HG03095 (cell line): ENCODE data around the gene CCNI2.

ENCODE experiments used
- ATAC-seq: cut with Tn5 transposase; IDR thresholded peaks from one replicate; pipeline ENCODE4 v1.9.1; 2021; ENCODE audit warnings: moderate library complexity; ENCODE audit not compliant: unreplicated experiment

The CCNI2 gene

DNA sequence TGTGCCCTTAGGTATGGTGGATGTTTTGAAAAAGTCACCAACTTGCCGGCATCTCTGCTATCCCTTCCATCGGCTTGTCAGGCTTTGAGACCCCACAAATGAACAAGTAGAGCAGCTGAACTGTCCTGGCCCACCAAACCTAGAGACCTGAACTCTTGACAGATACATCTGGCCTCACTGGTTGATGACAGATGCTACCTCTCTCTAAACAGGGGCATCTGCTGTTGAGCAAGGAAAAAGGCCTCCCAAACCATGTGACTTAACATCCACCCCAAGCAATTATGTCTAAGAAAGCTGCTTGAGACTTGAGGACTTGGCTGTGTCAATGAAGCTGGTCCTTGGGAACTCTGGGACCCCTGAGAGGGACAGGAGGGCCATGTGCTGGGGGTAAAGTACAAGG is 2.3 kb downstream of the CCNI2 start:
- no peak for ATAC-seq

DNA sequence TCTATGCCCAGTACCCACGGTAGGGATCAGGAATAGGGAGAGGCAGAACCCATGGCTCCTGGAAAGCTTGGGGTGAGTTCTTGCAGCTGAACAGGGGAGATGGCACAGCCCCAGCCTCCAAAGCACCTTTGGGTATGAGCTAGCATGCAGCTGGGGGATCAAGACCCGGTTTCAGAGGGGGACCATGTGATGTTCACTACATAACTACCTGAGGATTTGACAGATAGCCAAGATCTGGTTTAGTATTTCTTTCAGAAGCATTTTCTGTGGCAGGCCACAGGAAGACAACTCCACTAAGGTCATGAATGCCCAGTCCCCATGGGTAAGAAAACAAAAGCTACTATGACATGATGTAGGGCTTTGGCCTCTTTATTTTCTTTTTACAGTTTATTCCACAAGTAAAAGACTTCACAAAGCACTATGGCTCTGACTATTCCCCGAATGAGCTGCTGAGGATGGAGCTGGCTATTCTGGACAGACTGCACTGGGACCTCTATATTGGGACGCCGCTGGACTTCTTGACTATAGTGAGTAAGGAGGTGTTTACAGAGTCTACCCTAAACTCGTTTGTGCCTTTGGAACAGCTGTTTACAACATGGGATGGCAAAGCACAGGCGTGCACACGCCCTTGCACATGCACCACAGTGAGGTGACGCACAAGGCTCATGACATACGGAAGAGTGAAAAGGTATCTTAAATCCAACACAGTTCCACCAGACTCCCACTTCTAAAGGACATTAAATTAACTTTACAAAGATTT is 3.4 kb downstream of the CCNI2 start:
- ATAC-seq, result no peak

DNA sequence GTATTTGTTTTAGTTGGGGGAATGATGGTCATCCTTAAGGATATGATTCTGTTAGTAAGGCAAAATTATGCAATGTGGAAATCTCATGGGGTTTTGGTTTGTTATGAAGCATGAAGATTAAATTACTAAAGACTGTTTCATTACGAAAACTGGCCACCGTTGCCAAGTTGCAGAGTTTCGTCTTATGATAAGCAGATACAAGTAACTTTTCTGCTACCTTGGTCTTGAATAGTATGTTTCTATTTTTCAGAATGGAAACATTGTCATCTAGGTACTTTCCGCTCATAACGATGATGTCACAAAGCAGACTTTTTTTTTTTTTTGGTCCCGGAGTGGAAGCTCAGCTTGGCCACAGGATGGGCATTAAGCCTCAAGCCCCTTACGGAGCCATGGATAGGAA is 4.2 kb downstream of the CCNI2 start:
- ATAC-seq, result peak; percentile 31

GRCh38 chr5:132751971-132752580 is 4.8 kb downstream of the CCNI2 start:
- no peak for ATAC-seq

- ATAC-seq, result no peak
Measured at GRCh38 chr5:132752581-132753125, 5.4 kb downstream of the CCNI2 start.

- no peak for ATAC-seq
Measured at GRCh38 chr5:132753135-132753987, 6.1 kb downstream of the CCNI2 start.

- no peak for ATAC-seq
Measured at GRCh38 chr5:132754111-132754510, 6.9 kb downstream of the CCNI2 start.

- no peak for ATAC-seq
Measured at GRCh38 chr5:132754947-132755346, 7.7 kb downstream of the CCNI2 start.

GRCh38 chr5:132756542-132756941 is 9.3 kb downstream of the CCNI2 start:
- no peak for ATAC-seq

DNA sequence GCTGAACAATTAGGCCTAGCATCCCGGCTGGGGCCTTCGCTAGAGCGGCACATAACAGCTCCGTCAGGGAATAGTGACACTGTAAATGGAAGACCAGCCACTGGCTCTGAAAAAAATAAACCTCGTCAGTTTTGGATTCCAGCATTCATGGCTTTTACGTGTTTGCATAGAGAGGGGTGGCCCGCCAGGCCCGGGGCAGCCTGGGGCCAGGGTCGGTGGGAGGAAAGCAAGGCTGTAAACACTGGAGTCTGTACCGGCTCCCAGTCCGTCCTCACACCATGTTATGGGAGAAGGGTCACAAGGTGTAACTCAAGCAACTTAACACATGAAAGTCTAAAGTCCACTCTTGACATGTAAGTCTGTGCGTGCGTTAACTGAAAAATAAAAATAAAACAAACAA is 11.2 kb downstream of the CCNI2 start:
- no peak for ATAC-seq

- ATAC-seq, result no peak
Measured at GRCh38 chr5:132759114-132760048, 12.2 kb downstream of the CCNI2 start.

DNA sequence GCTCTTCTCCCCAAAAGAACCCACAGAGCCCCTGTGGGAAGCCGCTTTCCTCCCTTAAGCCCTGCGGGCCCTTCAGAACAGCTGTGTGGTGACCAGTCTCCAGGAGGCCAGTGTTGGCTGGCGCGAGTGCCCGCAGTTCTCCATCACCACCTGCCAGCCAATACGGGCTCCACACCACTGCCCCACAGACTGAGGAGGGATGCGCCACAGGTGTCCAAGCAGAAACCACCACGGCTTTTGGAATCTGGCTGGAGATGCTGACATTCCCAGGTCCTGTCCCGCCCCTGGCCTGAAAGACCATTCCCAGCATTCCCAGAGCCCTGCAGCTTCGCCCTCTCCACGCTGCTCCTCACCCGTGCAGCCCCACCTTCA is 12.8 kb downstream of the CCNI2 start:
- no peak for ATAC-seq

- no peak for ATAC-seq
Measured at GRCh38 chr5:132760601-132761317, 13.5 kb downstream of the CCNI2 start.

DNA sequence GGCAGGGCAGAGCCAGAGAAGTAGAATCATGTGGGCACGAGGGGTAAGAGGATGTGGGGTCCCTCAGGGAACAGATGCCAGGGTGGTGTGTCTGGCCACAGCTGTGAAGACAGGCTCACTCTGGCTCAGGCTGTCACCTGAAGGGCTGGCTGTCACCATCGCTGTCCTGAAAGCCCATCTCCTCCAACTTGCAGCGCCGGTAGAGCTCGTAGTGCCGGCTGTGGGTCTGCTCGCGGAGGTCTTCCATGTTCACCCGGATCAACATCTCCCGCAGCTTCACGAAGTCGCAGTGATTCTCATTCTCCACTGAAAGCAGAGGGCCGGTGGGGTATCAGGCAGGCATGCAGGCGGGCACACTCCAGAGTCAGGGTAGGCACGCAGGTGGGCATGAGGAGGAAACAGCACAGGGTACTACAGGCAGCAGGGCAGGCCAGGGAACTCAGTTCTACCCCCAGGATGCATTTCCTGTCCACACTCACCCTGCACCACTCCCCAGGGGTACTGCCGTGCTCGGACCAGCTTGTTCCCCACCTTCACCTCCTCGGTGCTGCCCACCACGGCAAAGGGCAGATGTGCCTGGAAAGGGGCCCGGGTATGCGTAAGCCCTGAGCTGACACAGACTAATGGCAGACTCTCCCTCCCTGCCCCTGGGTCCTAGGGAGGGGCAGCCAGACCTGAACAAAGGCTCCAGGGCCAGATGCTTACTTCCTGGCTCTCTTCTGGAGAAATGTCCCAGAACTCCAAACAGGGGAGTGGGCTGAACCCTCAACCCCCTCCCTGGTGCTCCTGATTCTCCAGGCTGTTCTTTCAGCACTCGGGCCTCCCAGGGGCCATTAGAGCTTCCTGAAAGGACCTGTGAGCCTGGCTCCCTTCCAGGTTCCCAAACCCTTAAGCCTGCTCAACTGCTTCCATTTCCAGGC is 14.4 kb downstream of the CCNI2 start:
- no peak for ATAC-seq

DNA sequence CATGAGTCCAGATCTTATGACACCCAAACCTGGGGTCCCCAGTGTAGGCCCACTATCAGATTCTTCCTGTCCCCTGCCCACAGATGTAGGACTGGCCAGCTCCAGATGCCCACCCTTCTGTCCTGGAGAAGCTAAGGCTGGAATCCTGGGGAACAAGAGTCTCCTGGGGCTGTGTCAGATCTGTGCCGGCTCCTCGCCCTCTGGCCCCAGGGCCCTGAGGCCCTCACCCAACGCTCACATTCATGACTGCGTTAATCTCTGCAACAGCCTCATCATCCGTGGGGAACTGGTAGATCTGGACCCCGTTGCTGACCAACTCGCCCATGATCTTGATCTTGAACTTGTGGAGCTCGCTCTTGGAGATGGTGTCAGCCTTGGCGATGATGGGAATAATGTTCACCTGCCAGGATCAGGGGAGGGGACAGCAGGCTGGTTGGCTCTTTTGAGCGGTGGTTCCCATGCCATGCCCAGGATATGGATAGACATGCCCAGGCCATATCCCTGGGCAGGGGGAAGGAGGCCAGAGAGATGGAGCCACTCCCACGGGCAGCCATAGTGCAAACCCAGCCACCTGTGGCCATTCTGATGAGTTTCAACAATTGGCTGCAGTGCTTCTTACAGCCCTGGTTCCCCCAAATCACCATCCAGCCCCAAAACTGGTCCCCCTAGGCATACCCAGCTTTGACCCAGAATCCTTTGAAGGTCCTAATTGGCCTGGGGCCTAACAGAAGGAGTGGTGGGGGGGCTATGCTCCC is 15.2 kb downstream of the CCNI2 start:
- ATAC-seq, result no peak

DNA sequence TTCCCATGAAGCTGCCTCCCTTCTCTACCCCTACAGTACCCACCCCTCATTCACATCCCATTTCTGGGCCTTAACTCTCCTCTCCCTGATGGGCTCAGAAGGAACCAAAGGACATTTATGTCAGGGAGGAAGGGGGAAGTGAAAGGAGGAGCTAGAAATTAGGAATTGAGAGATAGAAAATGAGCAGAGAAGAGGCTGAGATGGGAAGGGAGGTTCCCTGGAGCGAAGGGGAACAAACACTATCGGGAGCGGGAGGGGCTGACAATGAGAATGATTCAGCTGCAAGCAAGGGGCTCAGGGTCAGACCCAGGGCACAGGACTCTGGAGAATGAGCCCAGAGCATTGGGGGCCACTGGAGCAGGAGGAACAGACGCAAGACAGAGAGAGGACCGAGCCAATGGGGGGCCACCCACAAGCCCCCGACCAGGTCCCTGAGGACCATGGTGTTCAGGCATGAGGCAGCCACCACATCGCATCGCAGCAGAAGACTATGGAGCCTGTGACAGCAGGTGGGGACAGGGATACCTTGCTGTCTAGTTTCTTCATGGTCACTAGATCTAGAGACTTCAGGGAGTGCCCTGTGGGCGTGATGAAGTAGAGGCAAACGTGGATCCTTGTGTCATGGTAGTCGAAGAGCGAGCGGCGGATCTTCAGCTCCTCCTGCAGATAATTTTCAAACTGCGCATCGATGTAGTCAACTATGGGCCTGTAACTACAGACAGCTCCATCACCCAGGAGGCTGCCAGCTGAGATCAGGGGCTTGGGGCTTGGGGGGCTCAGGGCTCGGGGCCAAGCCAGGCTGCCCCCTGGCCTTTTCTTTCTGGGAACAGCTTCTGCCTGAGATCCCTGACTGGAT is 16.2 kb downstream of the CCNI2 start:
- ATAC-seq, result no peak

DNA sequence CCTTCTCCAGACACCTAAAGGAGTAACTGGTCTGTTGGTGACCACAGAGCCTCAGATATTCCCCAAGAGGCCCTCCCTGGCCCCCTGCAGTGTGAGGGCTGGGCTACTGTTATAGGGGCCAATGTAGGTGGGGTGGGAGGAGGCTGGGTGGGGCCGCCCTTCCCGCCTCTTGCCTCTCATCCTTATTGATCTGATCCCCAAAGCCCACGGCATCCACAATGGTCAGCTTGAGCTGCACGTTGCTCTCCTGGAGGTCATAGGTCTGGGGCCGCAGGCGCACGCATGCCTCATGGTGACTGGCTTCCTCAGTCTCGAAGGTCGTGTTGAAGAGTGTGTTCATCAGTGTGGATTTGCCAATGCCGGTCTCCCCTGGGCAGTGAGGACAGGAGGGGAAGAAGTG is 16.8 kb downstream of the CCNI2 start:
- no peak for ATAC-seq
